Breast epithelium (tissue), 3 donors: Measurements from ENCODE around the gene CLSTN2.

Experiments
- POLR2AphosphoS5 ChIP-seq, 3 donors: sonication (generic); formaldehyde crosslinking; IDR thresholded peaks; one replicate each; pipeline ENCODE4 v1.6.1; 2017; ENCODE audit warnings: antibody characterized with exemption in 3 of 3
- TF ChIP-seq, protein P1 (sequence below), 3 donors: fragments of 450-650 bp; IDR thresholded peaks; one replicate each; pipeline ENCODE4 v1.5.1; 2016 to 2017; ENCODE audit warnings: antibody characterized with exemption in 3 of 3, mild to moderate bottlenecking in 3 of 3, moderate library complexity in 3 of 3

GRCh38 chr3:140052771-140053702 is 118.1 kb downstream of the CLSTN2 start:
- TF ChIP-seq, protein P1, sequence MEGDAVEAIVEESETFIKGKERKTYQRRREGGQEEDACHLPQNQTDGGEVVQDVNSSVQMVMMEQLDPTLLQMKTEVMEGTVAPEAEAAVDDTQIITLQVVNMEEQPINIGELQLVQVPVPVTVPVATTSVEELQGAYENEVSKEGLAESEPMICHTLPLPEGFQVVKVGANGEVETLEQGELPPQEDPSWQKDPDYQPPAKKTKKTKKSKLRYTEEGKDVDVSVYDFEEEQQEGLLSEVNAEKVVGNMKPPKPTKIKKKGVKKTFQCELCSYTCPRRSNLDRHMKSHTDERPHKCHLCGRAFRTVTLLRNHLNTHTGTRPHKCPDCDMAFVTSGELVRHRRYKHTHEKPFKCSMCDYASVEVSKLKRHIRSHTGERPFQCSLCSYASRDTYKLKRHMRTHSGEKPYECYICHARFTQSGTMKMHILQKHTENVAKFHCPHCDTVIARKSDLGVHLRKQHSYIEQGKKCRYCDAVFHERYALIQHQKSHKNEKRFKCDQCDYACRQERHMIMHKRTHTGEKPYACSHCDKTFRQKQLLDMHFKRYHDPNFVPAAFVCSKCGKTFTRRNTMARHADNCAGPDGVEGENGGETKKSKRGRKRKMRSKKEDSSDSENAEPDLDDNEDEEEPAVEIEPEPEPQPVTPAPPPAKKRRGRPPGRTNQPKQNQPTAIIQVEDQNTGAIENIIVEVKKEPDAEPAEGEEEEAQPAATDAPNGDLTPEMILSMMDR (IDR thresholded peaks at IDR 0.05), result no peak
- TF ChIP-seq POLR2AphosphoS5 (IDR thresholded peaks at IDR 0.05), result no peak
